Large intestine (tissue), 3 donors: ENCODE results near the gene ZFP36. TPM values are rescaled to one million over a fixed set of nuclear protein-coding genes. Genes with fewer than 3 reads are reported as not detected.
A peak's percentile ranks its signal among the peaks of the same experiment; 100 is the strongest.

ENCODE experiments used
- DNase-seq, 2 donors: peaks; one replicate each; pipeline versions ENCODE4 v3.0.0 to v3.0.0-alpha.2; 2013
- H3K27ac ChIP-seq: one replicate; pipeline ENCODE4 v1.5.1; 2013; ENCODE audit warnings: low read length
- H3K27me3 ChIP-seq: 2 replicates; pipeline ENCODE4 v1.6.1; 2013; ENCODE audit warnings: low read length; ENCODE audit not compliant: control insufficient read depth, insufficient read depth
- H3K36me3 ChIP-seq: 2 replicates; pipeline ENCODE4 v1.6.1; 2013; ENCODE audit warnings: low read length; ENCODE audit not compliant: control insufficient read depth, insufficient read depth
- H3K4me1 ChIP-seq: one replicate; pipeline ENCODE4 v1.6.1; 2013; ENCODE audit warnings: low read length; ENCODE audit not compliant: control insufficient read depth, insufficient read depth
- H3K4me3 ChIP-seq: one replicate; pipeline ENCODE4 v1.5.1; 2013; ENCODE audit warnings: low read length
- H3K9me3 ChIP-seq: one replicate; pipeline ENCODE4 v1.6.1; 2013; ENCODE audit warnings: mild to moderate bottlenecking, low read depth, low read length, moderate library complexity; ENCODE audit not compliant: control insufficient read depth
- WGBS: methylation state at CpG from one replicate; pipeline ENCODE4 v1.1.5; 2013; ENCODE audit warnings: low lambda C conversion rate; ENCODE audit not compliant: insufficient coverage; 5-methylcytosine and 5-hydroxymethylcytosine counted together
- polyA plus RNA-seq: library from polyadenylated mRNA; unstranded; fragments of 120-200 nt; gene quantifications from one replicate; pipeline ENCODE4 v1.2.1, GENCODE V29; 2013

Gene ZFP36
- polyA plus RNA-seq, 1 donor, result 419 TPM

GRCh38 chr19:39384839-39385568 lies 21.6 kb upstream of the ZFP36 start:
- H3K4me3 ChIP-seq, result no peak overlapping the region
- DNase-seq, result no peak
- H3K27me3 ChIP-seq, result no peaks in the 10 kb centered on the region
- peaks cover 4% of the 10 kb centered on the region for H3K4me1 ChIP-seq
- H3K27ac ChIP-seq, result no peak overlapping the region
- H3K36me3 ChIP-seq, result peaks cover 95% of the 10 kb centered on the region
- no peaks in the 10 kb centered on the region for H3K9me3 ChIP-seq
- no CpG with 5 or more reads among the region's 9 CpGs for WGBS

GRCh38 chr19:39385629-39386411 lies 20.8 kb upstream of the ZFP36 start:
- H3K27ac ChIP-seq, result no peak overlapping the region
- no peaks in the 10 kb centered on the region for H3K9me3 ChIP-seq
- no peak for DNase-seq
- 56% methylated on average over 2 of the region's 20 CpGs for WGBS
- peaks cover 8% of the 10 kb centered on the region for H3K4me1 ChIP-seq
- H3K36me3 ChIP-seq, result peaks cover 87% of the 10 kb centered on the region
- H3K4me3 ChIP-seq, result no peak overlapping the region
- H3K27me3 ChIP-seq, result no peaks in the 10 kb centered on the region

- WGBS, result no CpG with 5 or more reads among the region's 7 CpGs
- no peaks in the 10 kb centered on the region for H3K27me3 ChIP-seq
- no peak for DNase-seq
- H3K9me3 ChIP-seq, result no peaks in the 10 kb centered on the region
- H3K36me3 ChIP-seq, result peaks cover 80% of the 10 kb centered on the region
- H3K4me1 ChIP-seq, result peaks cover 8% of the 10 kb centered on the region
- no peak overlapping the region for H3K27ac ChIP-seq
- no peak overlapping the region for H3K4me3 ChIP-seq
These were observed 20.1 kb upstream of the ZFP36 start for GRCh38 chr19:39386557-39386956.

- DNase-seq, result no peak
- WGBS, result no CpG with 5 or more reads among the region's 5 CpGs
- Histone ChIP-seq H3K4me1 (peaks cover 14% of the 10 kb centered on the region), H3K27ac (no peak overlapping the region), H3K9me3 (no peaks in the 10 kb centered on the region), H3K36me3 (peaks cover 64% of the 10 kb centered on the region), H3K27me3 (no peaks in the 10 kb centered on the region), H3K4me3 (no peak overlapping the region)
These were observed 18.0 kb upstream of the ZFP36 start for GRCh38 chr19:39388657-39389056.

- Histone ChIP-seq H3K4me3 (peak overlapping the region; percentile 76), H3K9me3 (no peaks in the 10 kb centered on the region), H3K4me1 (peaks cover 14% of the 10 kb centered on the region), H3K27ac (peak overlapping the region; percentile 94), H3K27me3 (no peaks in the 10 kb centered on the region), H3K36me3 (peaks cover 59% of the 10 kb centered on the region)
- DNase-seq, result no peak
- WGBS, result no CpG with 5 or more reads among the region's 13 CpGs
These were observed 16.8 kb upstream of the ZFP36 start for GRCh38 chr19:39389631-39390414.

GRCh38 chr19:39390451-39390750 lies 16.2 kb upstream of the ZFP36 start:
- peaks cover 14% of the 10 kb centered on the region for H3K4me1 ChIP-seq
- peak overlapping the region; percentile 94 for H3K27ac ChIP-seq
- WGBS, result no CpG with 5 or more reads among the region's 10 CpGs
- H3K4me3 ChIP-seq, result peak overlapping the region; percentile 76
- peaks cover 59% of the 10 kb centered on the region for H3K36me3 ChIP-seq
- peak in 1 of 2 donors; percentile 75 for DNase-seq
- H3K9me3 ChIP-seq, result no peaks in the 10 kb centered on the region
- H3K27me3 ChIP-seq, result no peaks in the 10 kb centered on the region

GRCh38 chr19:39390751-39391437 lies 15.8 kb upstream of the ZFP36 start, which contains the start of the genes MED29 and PAF1:
TSS of gene MED29 (plus strand) at chr19:39391378. CDS start at chr19:39391423, 45 bp downstream.
TSS of gene PAF1 (minus strand) at chr19:39391106. CDS start at chr19:39390864, 242 bp downstream.
- WGBS, result no CpG with 5 or more reads among the region's 60 CpGs
- peak; percentile 100 for DNase-seq
- Histone ChIP-seq H3K9me3 (no peaks in the 10 kb centered on the region), H3K36me3 (peaks cover 55% of the 10 kb centered on the region), H3K4me3 (peak within 1 kb of the TSS; percentile 76), H3K4me1 (peaks cover 14% of the 10 kb centered on the region), H3K27ac (peak within 1 kb of the TSS; percentile 94), H3K27me3 (no peaks in the 10 kb centered on the region)

- DNase-seq, result peak; percentile 94 to 95
- H3K36me3 ChIP-seq, result peaks cover 24% of the 10 kb centered on the region
- H3K4me1 ChIP-seq, result peaks cover 48% of the 10 kb centered on the region
- peaks cover 4% of the 10 kb centered on the region for H3K9me3 ChIP-seq
- no peak overlapping the region for H3K4me3 ChIP-seq
- WGBS, result no CpG with 5 or more reads among the region's 17 CpGs
- no peaks in the 10 kb centered on the region for H3K27me3 ChIP-seq
- H3K27ac ChIP-seq, result peak overlapping the region; percentile 98
These were observed 9.0 kb upstream of the ZFP36 start for GRCh38 chr19:39397360-39398296.

GRCh38 chr19:39398297-39398864 lies 8.3 kb upstream of the ZFP36 start:
- peaks cover 55% of the 10 kb centered on the region for H3K4me1 ChIP-seq
- H3K36me3 ChIP-seq, result peaks cover 22% of the 10 kb centered on the region

More at GRCh38 chr19:39398297-39398864, 8.3 kb upstream of the ZFP36 start:
- peak; percentile 77 to 85 for DNase-seq
- H3K27ac ChIP-seq, result peak overlapping the region; percentile 98
- WGBS, result no CpG with 5 or more reads among the region's 11 CpGs
- H3K4me3 ChIP-seq, result no peak overlapping the region
- no peaks in the 10 kb centered on the region for H3K27me3 ChIP-seq
- H3K9me3 ChIP-seq, result peaks cover 4% of the 10 kb centered on the region
